ENCODE data around the gene RBM3. TPM values are rescaled to one million over a fixed set of nuclear protein-coding genes. Genes with fewer than 3 reads are reported as not detected.

The RBM3 gene
- polyA plus RNA-seq, 2 donors = 134 to 205 TPM

DNA sequence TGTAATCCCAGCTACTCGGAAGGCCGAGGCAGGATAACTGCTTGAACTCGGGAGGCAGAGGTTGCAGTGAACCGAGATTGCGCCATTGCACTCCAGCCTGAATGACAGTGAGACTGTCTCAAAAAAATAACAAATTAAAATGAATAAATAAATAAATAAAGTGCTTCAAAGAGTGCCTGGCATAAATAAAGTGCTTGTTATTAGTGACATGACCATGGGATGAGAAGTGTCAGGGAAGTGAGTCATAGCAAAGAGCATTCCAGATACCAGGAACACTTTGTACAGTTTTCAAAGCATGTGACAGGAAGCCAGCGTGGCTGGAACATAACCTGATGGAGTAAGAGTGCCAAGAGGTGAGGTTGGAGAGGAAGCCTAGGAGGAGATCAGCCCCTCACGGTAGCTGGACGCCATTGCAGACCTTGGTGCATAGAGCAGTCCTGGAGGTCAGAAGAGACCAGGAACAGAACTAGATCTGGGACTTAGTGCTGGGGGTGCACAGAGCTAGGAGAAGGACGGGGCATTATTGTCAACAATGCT lies 17.0 kb downstream of the RBM3 start:
- Histone ChIP-seq H3K27me3 (ENCODE audit: control insufficient read depth in 1 of 2, insufficient read depth in 2 of 2, low read length in 2 of 2) (no peaks in the 10 kb centered on the region), H3K36me3 (ENCODE audit: control insufficient read depth in 2 of 2, insufficient read depth in 2 of 2, low read length in 1 of 2) (no peaks in the 10 kb centered on the region), H3K27ac (ENCODE audit: low read depth in 2 of 2, low read length in 1 of 2) (peak overlapping the region; percentile 55 to 80), H3K4me1 (ENCODE audit: control insufficient read depth in 2 of 2, insufficient read depth in 2 of 2, low read length in 1 of 2) (peaks cover 0 to 4% of the 10 kb centered on the region in 2 donors), H3K9me3 (ENCODE audit: control insufficient read depth in 2 of 2, insufficient read depth in 1 of 2, low read depth in 1 of 2, low read length in 1 of 2) (no peaks in the 10 kb centered on the region), H3K4me3 (ENCODE audit: low read depth in 1 of 2, low read length in 2 of 2) (no peak overlapping the region)
- WGBS, 2 donors = 60 to 74% methylated on average over 9 of the region's 9 CpGs

DNA sequence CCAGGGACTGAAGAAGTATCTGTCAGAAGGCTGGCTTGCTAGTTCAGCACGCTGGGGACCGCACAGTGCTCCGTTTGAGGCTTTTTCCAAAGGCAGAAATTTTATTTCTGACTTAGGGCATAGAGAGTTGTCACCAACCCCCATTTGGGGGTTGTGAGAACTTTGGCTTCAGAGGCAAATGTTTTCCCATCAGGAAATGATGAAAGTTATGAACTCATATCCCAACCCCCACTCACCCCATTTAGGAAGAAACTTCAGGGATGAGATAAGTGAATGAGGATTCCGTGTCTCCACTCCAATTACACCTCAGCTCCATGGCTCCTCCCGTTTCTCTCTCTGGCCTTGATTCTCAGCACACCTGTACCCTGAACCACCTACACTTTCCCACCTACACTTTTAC lies 18.7 kb downstream of the RBM3 start:
- WGBS, 2 donors = 75 to 83% methylated on average over 5 of the region's 5 CpGs

GRCh38 chrX:48595929-48596328 lies 21.6 kb downstream of the RBM3 start:
- H3K4me3 ChIP-seq (ENCODE audit: low read depth in 1 of 2, low read length in 2 of 2) = no peak overlapping the region
- H3K27me3 ChIP-seq (ENCODE audit: control insufficient read depth in 1 of 2, insufficient read depth in 2 of 2, low read length in 2 of 2) = no peaks in the 10 kb centered on the region
- H3K4me1 ChIP-seq (ENCODE audit: control insufficient read depth in 2 of 2, insufficient read depth in 2 of 2, low read length in 1 of 2) = peaks cover 0 to 9% of the 10 kb centered on the region in 2 donors
- peaks cover 5 to 14% of the 10 kb centered on the region in 2 donors for H3K36me3 ChIP-seq (ENCODE audit: control insufficient read depth in 2 of 2, insufficient read depth in 2 of 2, low read length in 1 of 2)
- WGBS, 2 donors = 53 to 62% methylated on average over 2 of the region's 2 CpGs
- H3K27ac ChIP-seq (ENCODE audit: low read depth in 2 of 2, low read length in 1 of 2) = no peak overlapping the region
- peaks cover 0 to 2% of the 10 kb centered on the region in 2 donors for H3K9me3 ChIP-seq (ENCODE audit: control insufficient read depth in 2 of 2, insufficient read depth in 1 of 2, low read depth in 1 of 2, low read length in 1 of 2)

More for the DNA sequence above, 18.7 kb downstream of the RBM3 start:
- Histone ChIP-seq H3K4me1 (ENCODE audit: control insufficient read depth in 2 of 2, insufficient read depth in 2 of 2, low read length in 1 of 2) (peaks cover 0 to 4% of the 10 kb centered on the region in 2 donors), H3K27ac (ENCODE audit: low read depth in 2 of 2, low read length in 1 of 2) (no peak overlapping the region), H3K4me3 (ENCODE audit: low read depth in 1 of 2, low read length in 2 of 2) (no peak overlapping the region), H3K27me3 (ENCODE audit: control insufficient read depth in 1 of 2, insufficient read depth in 2 of 2, low read length in 2 of 2) (no peaks in the 10 kb centered on the region), H3K9me3 (ENCODE audit: control insufficient read depth in 2 of 2, insufficient read depth in 1 of 2, low read depth in 1 of 2, low read length in 1 of 2) (no peaks in the 10 kb centered on the region), H3K36me3 (ENCODE audit: control insufficient read depth in 2 of 2, insufficient read depth in 2 of 2, low read length in 1 of 2) (no peaks in the 10 kb centered on the region)

GRCh38 chrX:48597353-48598264 lies 23.3 kb downstream of the RBM3 start, which contains the start of gene WDR13:
Gene WDR13, plus strand, starts transcription at chrX:48597492. Its CDS starts 505 bp downstream, at chrX:48597997.
- no peaks in the 10 kb centered on the region for H3K27me3 ChIP-seq (ENCODE audit: control insufficient read depth in 1 of 2, insufficient read depth in 2 of 2, low read length in 2 of 2)
- H3K36me3 ChIP-seq (ENCODE audit: control insufficient read depth in 2 of 2, insufficient read depth in 2 of 2, low read length in 1 of 2) = peaks cover 5 to 19% of the 10 kb centered on the region in 2 donors
- H3K27ac ChIP-seq (ENCODE audit: low read depth in 2 of 2, low read length in 1 of 2) = peak within 1 kb of the TSS; percentile 98 to 99
- WGBS, 2 donors = 1 to 29% methylated on average over 61 to 62 of the region's 62 CpGs
- peaks cover 0 to 5% of the 10 kb centered on the region in 2 donors for H3K4me1 ChIP-seq (ENCODE audit: control insufficient read depth in 2 of 2, insufficient read depth in 2 of 2, low read length in 1 of 2)
- H3K9me3 ChIP-seq (ENCODE audit: control insufficient read depth in 2 of 2, insufficient read depth in 1 of 2, low read depth in 1 of 2, low read length in 1 of 2) = peaks cover 0 to 2% of the 10 kb centered on the region in 2 donors
- peak within 1 kb of the TSS; percentile 55 to 82 for H3K4me3 ChIP-seq (ENCODE audit: low read depth in 1 of 2, low read length in 2 of 2)

DNA sequence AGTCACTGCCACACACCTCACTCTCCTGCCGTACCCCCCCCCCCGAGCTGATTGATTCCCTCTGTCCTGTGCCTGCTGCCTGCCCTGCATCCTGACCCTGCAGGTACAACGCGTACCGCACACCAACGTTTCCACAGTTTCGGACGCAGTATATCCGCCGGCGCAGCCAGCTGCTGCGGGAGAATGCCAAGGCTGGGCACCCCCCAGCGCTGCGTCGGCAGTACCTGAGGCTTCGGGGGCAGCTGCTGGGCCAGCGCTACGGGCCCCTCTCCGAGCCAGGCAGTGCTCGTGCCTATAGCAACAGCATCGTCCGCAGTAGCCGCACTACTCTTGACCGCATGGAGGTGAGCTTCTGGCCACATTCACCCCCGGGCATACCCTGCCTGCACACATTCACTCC lies 24.3 kb downstream of the RBM3 start:
- Histone ChIP-seq H3K36me3 (ENCODE audit: control insufficient read depth in 2 of 2, insufficient read depth in 2 of 2, low read length in 1 of 2) (peaks cover 5 to 19% of the 10 kb centered on the region in 2 donors), H3K4me1 (ENCODE audit: control insufficient read depth in 2 of 2, insufficient read depth in 2 of 2, low read length in 1 of 2) (peaks cover 0 to 5% of the 10 kb centered on the region in 2 donors), H3K9me3 (ENCODE audit: control insufficient read depth in 2 of 2, insufficient read depth in 1 of 2, low read depth in 1 of 2, low read length in 1 of 2) (peaks cover 0 to 2% of the 10 kb centered on the region in 2 donors), H3K27me3 (ENCODE audit: control insufficient read depth in 1 of 2, insufficient read depth in 2 of 2, low read length in 2 of 2) (no peaks in the 10 kb centered on the region), H3K27ac (ENCODE audit: low read depth in 2 of 2, low read length in 1 of 2) (peak overlapping the region; percentile 65 to 99), H3K4me3 (ENCODE audit: low read depth in 1 of 2, low read length in 2 of 2) (peak overlapping the region; percentile 33 to 82)
- 84 to 87% methylated on average over 25 of the region's 25 CpGs for WGBS, 2 donors

GRCh38 chrX:48599341-48599740 lies 25.1 kb downstream of the RBM3 start:
- Histone ChIP-seq H3K9me3 (ENCODE audit: control insufficient read depth in 2 of 2, insufficient read depth in 1 of 2, low read depth in 1 of 2, low read length in 1 of 2) (peaks cover 0 to 2% of the 10 kb centered on the region in 2 donors), H3K27me3 (ENCODE audit: control insufficient read depth in 1 of 2, insufficient read depth in 2 of 2, low read length in 2 of 2) (no peaks in the 10 kb centered on the region), H3K4me1 (ENCODE audit: control insufficient read depth in 2 of 2, insufficient read depth in 2 of 2, low read length in 1 of 2) (peaks cover 0 to 5% of the 10 kb centered on the region in 2 donors), H3K27ac (ENCODE audit: low read depth in 2 of 2, low read length in 1 of 2) (no peak overlapping the region), H3K4me3 (ENCODE audit: low read depth in 1 of 2, low read length in 2 of 2) (no peak overlapping the region), H3K36me3 (ENCODE audit: control insufficient read depth in 2 of 2, insufficient read depth in 2 of 2, low read length in 1 of 2) (peaks cover 5 to 22% of the 10 kb centered on the region in 2 donors)
- 84 to 92% methylated on average over 20 of the region's 20 CpGs for WGBS, 2 donors

DNA sequence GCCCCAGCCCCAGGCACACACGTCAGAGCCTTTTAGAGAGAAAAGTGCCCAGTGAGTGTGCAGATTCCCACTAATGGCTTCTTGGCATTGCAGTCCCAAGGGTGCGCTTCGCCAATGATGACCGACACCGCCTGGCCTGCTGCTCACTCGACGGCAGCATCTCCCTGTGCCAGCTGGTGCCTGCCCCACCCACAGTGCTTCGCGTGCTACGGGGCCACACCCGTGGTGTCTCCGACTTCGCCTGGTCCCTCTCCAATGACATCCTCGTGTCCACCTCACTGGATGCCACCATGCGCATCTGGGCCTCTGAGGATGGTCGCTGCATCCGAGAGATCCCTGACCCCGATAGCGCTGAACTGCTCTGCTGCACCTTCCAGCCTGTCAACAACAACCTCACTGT lies 25.9 kb downstream of the RBM3 start:
- H3K27me3 ChIP-seq (ENCODE audit: control insufficient read depth in 1 of 2, insufficient read depth in 2 of 2, low read length in 2 of 2) = no peaks in the 10 kb centered on the region
- WGBS, 2 donors = 86 to 92% methylated on average over 19 of the region's 19 CpGs
- H3K9me3 ChIP-seq (ENCODE audit: control insufficient read depth in 2 of 2, insufficient read depth in 1 of 2, low read depth in 1 of 2, low read length in 1 of 2) = peaks cover 0 to 2% of the 10 kb centered on the region in 2 donors
- H3K36me3 ChIP-seq (ENCODE audit: control insufficient read depth in 2 of 2, insufficient read depth in 2 of 2, low read length in 1 of 2) = peaks cover 5 to 29% of the 10 kb centered on the region in 2 donors
- H3K4me3 ChIP-seq (ENCODE audit: low read depth in 1 of 2, low read length in 2 of 2) = no peak overlapping the region
- H3K4me1 ChIP-seq (ENCODE audit: control insufficient read depth in 2 of 2, insufficient read depth in 2 of 2, low read length in 1 of 2) = peaks cover 0 to 5% of the 10 kb centered on the region in 2 donors
- H3K27ac ChIP-seq (ENCODE audit: low read depth in 2 of 2, low read length in 1 of 2) = no peak overlapping the region

- 77% methylated on average over 17 of the region's 17 CpGs for WGBS, 2 donors
- H3K9me3 ChIP-seq (ENCODE audit: control insufficient read depth in 2 of 2, insufficient read depth in 1 of 2, low read depth in 1 of 2, low read length in 1 of 2) = peaks cover 0 to 2% of the 10 kb centered on the region in 2 donors
- no peak overlapping the region for H3K4me3 ChIP-seq (ENCODE audit: low read depth in 1 of 2, low read length in 2 of 2)
- peaks cover 0 to 5% of the 10 kb centered on the region in 2 donors for H3K4me1 ChIP-seq (ENCODE audit: control insufficient read depth in 2 of 2, insufficient read depth in 2 of 2, low read length in 1 of 2)
- peaks cover 5 to 30% of the 10 kb centered on the region in 2 donors for H3K36me3 ChIP-seq (ENCODE audit: control insufficient read depth in 2 of 2, insufficient read depth in 2 of 2, low read length in 1 of 2)
- no peak overlapping the region for H3K27ac ChIP-seq (ENCODE audit: low read depth in 2 of 2, low read length in 1 of 2)
- H3K27me3 ChIP-seq (ENCODE audit: control insufficient read depth in 1 of 2, insufficient read depth in 2 of 2, low read length in 2 of 2) = no peaks in the 10 kb centered on the region
Observed at GRCh38 chrX:48601741-48602394, 27.6 kb downstream of the RBM3 start.

- H3K4me1 ChIP-seq (ENCODE audit: control insufficient read depth in 2 of 2, insufficient read depth in 2 of 2, low read length in 1 of 2) = no peaks in the 10 kb centered on the region
- WGBS, 2 donors = 91 to 95% methylated on average over 16 of the region's 16 CpGs
- H3K36me3 ChIP-seq (ENCODE audit: control insufficient read depth in 2 of 2, insufficient read depth in 2 of 2, low read length in 1 of 2) = peaks cover 0 to 23% of the 10 kb centered on the region in 2 donors
- H3K4me3 ChIP-seq (ENCODE audit: low read depth in 1 of 2, low read length in 2 of 2) = no peak overlapping the region
- H3K27me3 ChIP-seq (ENCODE audit: control insufficient read depth in 1 of 2, insufficient read depth in 2 of 2, low read length in 2 of 2) = no peaks in the 10 kb centered on the region
- no peak overlapping the region for H3K27ac ChIP-seq (ENCODE audit: low read depth in 2 of 2, low read length in 1 of 2)
- no peaks in the 10 kb centered on the region for H3K9me3 ChIP-seq (ENCODE audit: control insufficient read depth in 2 of 2, insufficient read depth in 1 of 2, low read depth in 1 of 2, low read length in 1 of 2)
Observed at GRCh38 chrX:48604701-48605100, 30.4 kb downstream of the RBM3 start.

Measured in esophagus (tissue), 2 donors.